Inflammatory macrophage treated with lipopolysaccharide for 4 hours (primary cell): Measurements from ENCODE around the gene LYPLAL1.
"Not testable (repeated sequence)": the region's sequence is repeated elsewhere in the genome, so short reads cannot be mapped to it uniquely, and the experiment has no call there.

ENCODE experiments used
- DNase-seq: peaks from one replicate; pipeline ENCODE4 v3.0.0-alpha.2; 2020

LYPLAL1 gene

DNA sequence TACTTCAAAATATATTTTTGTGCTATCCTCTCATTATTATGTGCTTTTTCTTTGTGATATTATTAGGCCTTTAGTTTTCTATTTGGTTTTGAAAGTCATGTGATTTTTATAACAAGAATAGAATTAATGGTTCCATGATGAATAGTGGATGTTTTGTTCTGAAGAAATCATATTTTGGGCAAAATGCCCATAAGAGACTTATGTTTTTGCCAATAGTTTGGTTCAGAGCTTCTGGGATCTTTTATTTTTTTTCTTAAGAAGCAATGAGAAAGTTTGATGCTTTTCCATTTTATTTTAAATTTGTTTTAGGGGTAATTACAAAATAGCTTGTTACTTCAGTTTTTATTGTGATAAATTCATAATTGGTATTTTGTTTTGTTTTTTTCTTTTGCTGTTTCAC lies 49.8 kb downstream of the LYPLAL1 start:
- no peak for DNase-seq

- DNase-seq, result no peak
Measured at GRCh38 chr1:219226196-219226595, 52.5 kb downstream of the LYPLAL1 start.

- DNase-seq, result no peak
Measured at GRCh38 chr1:219227360-219228057, 53.8 kb downstream of the LYPLAL1 start.

DNA sequence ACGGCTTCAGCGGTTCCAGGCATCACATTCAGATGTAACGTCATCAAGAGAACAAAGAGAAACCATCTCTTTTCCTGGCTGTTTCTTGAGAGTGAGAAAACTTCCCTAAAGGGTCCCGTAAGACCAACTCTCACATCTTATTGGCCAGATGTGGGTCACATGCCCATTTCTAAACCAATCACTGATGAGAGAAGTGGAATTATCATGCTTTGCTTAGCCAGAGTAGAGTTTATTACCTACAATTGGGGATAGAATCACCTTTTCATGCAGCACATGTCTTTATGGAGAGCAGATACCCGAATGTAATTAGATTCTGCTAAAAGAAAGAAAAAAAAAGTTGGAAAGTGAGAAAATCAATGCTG lies 54.4 kb downstream of the LYPLAL1 start:
- no peak for DNase-seq

- no peak for DNase-seq
Measured at GRCh38 chr1:219232890-219233289, 59.2 kb downstream of the LYPLAL1 start.

DNA sequence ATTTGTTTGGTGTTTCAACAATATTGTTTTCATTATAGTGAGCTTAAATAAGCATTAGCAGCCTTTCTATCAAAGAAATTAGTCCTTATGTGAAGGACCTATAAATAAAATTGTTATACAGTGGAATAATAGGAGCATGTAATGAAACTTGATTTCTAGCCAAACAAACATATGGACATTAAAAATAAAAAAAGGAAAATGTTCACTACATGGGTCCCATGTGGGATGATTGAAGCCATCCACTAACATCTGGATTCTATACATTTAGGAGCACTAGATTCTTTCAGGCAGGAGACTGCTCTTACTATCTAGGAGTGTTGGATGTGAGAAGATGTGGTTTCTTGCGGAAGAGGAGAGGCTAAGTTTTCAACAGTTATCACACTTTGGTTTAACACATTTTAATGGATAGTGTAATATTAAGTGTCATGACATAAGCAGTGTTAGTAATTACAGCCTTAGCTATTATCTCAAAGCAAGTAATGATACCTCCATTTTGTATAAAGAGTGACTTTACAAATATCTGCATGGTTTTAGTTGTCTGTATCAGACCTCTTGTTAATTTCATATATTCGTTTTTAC lies 62.3 kb downstream of the LYPLAL1 start:
- DNase-seq, result no peak

DNA sequence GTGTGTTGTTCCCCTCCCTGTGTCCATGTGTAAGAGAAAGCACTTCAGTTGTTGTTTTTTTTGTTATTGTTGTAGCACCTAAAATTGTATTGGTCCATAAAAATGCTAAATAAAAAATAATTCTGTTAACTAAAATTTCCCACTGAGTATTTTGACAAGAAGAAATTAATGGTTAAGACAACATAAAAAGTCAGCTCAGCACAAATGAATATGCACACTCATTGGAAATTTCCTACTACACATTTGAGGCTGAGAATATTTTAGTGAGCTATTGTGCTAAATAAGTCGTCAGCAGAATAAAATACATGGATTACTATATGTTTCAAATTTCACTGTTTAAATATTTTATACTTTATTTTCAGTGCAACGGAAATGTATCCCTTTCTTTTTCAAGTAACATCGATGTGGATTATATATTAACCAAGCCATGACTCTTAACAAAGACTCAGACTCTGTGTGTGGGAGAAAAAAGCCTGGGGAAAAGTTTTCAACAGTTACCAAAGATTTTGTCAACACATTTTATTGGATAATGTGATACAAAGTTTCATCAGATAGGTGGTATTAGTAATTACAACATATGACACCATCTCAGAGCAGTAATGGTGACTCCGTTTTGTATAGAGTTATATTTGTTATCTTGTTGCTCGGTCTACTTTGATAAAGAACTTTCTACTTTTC lies 63.4 kb downstream of the LYPLAL1 start:
- DNase-seq, result no peak

- no peak for DNase-seq
Measured at GRCh38 chr1:219239518-219239917, 65.8 kb downstream of the LYPLAL1 start.

GRCh38 chr1:219244864-219245263 lies 71.2 kb downstream of the LYPLAL1 start:
- DNase-seq, result no peak

GRCh38 chr1:219247441-219247840 lies 73.8 kb downstream of the LYPLAL1 start:
- DNase-seq, result no peak

- DNase-seq, result not testable (repeated sequence)
Measured at GRCh38 chr1:219250468-219250867, 76.8 kb downstream of the LYPLAL1 start.

DNA sequence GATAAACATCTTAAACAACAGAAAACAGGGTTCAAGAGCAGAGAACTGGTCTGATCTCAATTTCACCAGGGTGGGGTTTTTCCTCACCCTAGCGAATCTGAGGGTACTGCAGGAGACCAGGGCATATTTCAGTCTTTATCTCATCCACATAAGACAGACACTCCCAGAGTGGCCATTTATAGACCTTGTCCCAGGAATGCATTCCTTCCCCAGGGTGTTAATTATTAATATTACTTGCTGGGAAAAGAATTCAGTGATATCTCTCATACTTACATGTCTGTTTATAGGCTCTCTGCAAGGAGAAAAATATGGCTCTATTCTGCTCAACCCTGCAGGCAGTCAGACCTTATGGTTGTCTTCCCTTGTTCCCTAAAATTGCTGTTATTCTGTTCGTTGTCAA lies 84.1 kb downstream of the LYPLAL1 start:
- no peak for DNase-seq

DNA sequence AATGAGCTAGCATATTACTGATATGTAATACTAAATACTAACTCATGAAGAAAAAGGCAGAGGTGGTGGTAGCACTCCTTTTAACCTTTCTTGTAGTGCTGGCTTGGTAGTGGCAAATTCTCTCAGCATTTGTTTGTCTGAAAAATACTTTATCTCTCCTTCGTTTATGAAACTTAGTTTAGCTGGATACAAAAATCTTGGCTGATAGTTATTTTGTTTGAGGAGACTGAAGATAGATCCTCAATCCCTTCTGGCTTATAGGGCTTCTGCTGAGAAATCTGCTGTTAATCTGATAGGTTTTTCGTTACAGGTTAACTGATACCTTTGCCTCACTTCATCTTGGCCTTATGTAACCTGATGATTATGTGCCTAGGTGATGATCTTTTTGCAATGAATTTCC lies 87.8 kb downstream of the LYPLAL1 start:
- no peak for DNase-seq
